NCI-H128 (cell line): ENCODE data around the gene DEFB127.
"Not testable (repeated sequence)": the region's sequence is repeated elsewhere in the genome, so short reads cannot be mapped to it uniquely, and the experiment has no call there.

Experiments used
- DNase-seq: peaks from one replicate; lab custom pipeline; 2025; ENCODE audit not compliant: unreplicated experiment; lab: John Stamatoyannopoulos, UW

The DEFB127 gene

GRCh38 chr20:157154-157553, at the start of gene DEFB127:
TSS of gene DEFB127 (plus strand) at chr20:157454. CDS start at chr20:157545, 91 bp downstream.
- no peak for DNase-seq

GRCh38 chr20:112396-112795, 44.9 kb upstream of the DEFB127 start:
- DNase-seq: no peak

GRCh38 chr20:117518-117917, 39.7 kb upstream of the DEFB127 start:
- no peak for DNase-seq

GRCh38 chr20:129786-130323, 27.4 kb upstream of the DEFB127 start:
- not testable (repeated sequence) for DNase-seq

GRCh38 chr20:137668-138490, 19.4 kb upstream of the DEFB127 start:
- DNase-seq: no peak

- no peak for DNase-seq
These were observed 15.0 kb upstream of the DEFB127 start, which contains the start of gene DEFB126 for GRCh38 chr20:142290-142689. TSS of gene DEFB126 (plus strand) at chr20:142590. CDS start at chr20:142629, 39 bp downstream.

- DNase-seq: no peak
These were observed 11.4 kb upstream of the DEFB127 start for GRCh38 chr20:145877-146276.

- no peak for DNase-seq
These were observed 5.1 kb upstream of the DEFB127 start for GRCh38 chr20:152131-152530.

- DNase-seq: no peak
These were observed 7.4 kb downstream of the DEFB127 start for GRCh38 chr20:164618-165017.

GRCh38 chr20:168876-169275, 11.6 kb downstream of the DEFB127 start:
- no peak for DNase-seq

- DNase-seq: no peak
These were observed 27.0 kb downstream of the DEFB127 start for GRCh38 chr20:184288-184687.

- DNase-seq: no peak
These were observed 30.5 kb downstream of the DEFB127 start for GRCh38 chr20:187733-188132.

GRCh38 chr20:189611-190010, 32.4 kb downstream of the DEFB127 start, which contains the start of gene DEFB128:
TSS of gene DEFB128 (minus strand) at chr20:189711. CDS start at chr20:189623, 88 bp downstream.
- no peak for DNase-seq

- no peak for DNase-seq
These were observed 41.0 kb downstream of the DEFB127 start for GRCh38 chr20:198225-198624.

- no peak for DNase-seq
These were observed 42.7 kb downstream of the DEFB127 start for GRCh38 chr20:199996-200395.

- not testable (repeated sequence) for DNase-seq
These were observed 46.4 kb downstream of the DEFB127 start for GRCh38 chr20:203630-204029.
